Measurements from ENCODE around the gene FRAS1. TPM values are rescaled to one million over a fixed set of nuclear protein-coding genes. Genes with fewer than 3 reads are reported as not detected.

The FRAS1 gene
- total and polyA plus RNA-seq, 2 of the 8 experiments (the other 6 are each of a cell fraction or from before 2014, with no cell fraction given): 38.5 to 109 TPM

GRCh38 chr4:78186597-78187543, 129.7 kb downstream of the FRAS1 start (continued):
- TF ChIP-seq EP300 (IDR thresholded peaks at IDR 0.05; ENCODE audit: borderline replicate concordance in 1 of 2, low read depth in 2 of 2, low read length in 2 of 2) (no peak), TCF12 (IDR thresholded peaks at IDR 0.05; ENCODE audit: low read depth, low read length) (no peak), PHF8 (conservative IDR thresholded peaks at IDR 0.05; ENCODE audit: low read depth, low read length) (no peak), KDM1A (IDR thresholded peaks at IDR 0.05; ENCODE audit: borderline replicate concordance, low read length) (no peak), CHD2 (IDR thresholded peaks at IDR 0.05; ENCODE audit: low read length) (no peak), FOSL1 (IDR thresholded peaks at IDR 0.05; ENCODE audit: insufficient read depth, low read depth, low read length) (no peak), RAD21 (IDR thresholded peaks at IDR 0.05 in 1 of 2, conservative IDR thresholded peaks at IDR 0.05 in 1 of 2; ENCODE audit: low read depth in 2 of 2, low read length in 2 of 2) (no peak), TBP (IDR thresholded peaks at IDR 0.05; ENCODE audit: low read depth, low read length) (no peak)
- TF ChIP-seq, protein P1, sequence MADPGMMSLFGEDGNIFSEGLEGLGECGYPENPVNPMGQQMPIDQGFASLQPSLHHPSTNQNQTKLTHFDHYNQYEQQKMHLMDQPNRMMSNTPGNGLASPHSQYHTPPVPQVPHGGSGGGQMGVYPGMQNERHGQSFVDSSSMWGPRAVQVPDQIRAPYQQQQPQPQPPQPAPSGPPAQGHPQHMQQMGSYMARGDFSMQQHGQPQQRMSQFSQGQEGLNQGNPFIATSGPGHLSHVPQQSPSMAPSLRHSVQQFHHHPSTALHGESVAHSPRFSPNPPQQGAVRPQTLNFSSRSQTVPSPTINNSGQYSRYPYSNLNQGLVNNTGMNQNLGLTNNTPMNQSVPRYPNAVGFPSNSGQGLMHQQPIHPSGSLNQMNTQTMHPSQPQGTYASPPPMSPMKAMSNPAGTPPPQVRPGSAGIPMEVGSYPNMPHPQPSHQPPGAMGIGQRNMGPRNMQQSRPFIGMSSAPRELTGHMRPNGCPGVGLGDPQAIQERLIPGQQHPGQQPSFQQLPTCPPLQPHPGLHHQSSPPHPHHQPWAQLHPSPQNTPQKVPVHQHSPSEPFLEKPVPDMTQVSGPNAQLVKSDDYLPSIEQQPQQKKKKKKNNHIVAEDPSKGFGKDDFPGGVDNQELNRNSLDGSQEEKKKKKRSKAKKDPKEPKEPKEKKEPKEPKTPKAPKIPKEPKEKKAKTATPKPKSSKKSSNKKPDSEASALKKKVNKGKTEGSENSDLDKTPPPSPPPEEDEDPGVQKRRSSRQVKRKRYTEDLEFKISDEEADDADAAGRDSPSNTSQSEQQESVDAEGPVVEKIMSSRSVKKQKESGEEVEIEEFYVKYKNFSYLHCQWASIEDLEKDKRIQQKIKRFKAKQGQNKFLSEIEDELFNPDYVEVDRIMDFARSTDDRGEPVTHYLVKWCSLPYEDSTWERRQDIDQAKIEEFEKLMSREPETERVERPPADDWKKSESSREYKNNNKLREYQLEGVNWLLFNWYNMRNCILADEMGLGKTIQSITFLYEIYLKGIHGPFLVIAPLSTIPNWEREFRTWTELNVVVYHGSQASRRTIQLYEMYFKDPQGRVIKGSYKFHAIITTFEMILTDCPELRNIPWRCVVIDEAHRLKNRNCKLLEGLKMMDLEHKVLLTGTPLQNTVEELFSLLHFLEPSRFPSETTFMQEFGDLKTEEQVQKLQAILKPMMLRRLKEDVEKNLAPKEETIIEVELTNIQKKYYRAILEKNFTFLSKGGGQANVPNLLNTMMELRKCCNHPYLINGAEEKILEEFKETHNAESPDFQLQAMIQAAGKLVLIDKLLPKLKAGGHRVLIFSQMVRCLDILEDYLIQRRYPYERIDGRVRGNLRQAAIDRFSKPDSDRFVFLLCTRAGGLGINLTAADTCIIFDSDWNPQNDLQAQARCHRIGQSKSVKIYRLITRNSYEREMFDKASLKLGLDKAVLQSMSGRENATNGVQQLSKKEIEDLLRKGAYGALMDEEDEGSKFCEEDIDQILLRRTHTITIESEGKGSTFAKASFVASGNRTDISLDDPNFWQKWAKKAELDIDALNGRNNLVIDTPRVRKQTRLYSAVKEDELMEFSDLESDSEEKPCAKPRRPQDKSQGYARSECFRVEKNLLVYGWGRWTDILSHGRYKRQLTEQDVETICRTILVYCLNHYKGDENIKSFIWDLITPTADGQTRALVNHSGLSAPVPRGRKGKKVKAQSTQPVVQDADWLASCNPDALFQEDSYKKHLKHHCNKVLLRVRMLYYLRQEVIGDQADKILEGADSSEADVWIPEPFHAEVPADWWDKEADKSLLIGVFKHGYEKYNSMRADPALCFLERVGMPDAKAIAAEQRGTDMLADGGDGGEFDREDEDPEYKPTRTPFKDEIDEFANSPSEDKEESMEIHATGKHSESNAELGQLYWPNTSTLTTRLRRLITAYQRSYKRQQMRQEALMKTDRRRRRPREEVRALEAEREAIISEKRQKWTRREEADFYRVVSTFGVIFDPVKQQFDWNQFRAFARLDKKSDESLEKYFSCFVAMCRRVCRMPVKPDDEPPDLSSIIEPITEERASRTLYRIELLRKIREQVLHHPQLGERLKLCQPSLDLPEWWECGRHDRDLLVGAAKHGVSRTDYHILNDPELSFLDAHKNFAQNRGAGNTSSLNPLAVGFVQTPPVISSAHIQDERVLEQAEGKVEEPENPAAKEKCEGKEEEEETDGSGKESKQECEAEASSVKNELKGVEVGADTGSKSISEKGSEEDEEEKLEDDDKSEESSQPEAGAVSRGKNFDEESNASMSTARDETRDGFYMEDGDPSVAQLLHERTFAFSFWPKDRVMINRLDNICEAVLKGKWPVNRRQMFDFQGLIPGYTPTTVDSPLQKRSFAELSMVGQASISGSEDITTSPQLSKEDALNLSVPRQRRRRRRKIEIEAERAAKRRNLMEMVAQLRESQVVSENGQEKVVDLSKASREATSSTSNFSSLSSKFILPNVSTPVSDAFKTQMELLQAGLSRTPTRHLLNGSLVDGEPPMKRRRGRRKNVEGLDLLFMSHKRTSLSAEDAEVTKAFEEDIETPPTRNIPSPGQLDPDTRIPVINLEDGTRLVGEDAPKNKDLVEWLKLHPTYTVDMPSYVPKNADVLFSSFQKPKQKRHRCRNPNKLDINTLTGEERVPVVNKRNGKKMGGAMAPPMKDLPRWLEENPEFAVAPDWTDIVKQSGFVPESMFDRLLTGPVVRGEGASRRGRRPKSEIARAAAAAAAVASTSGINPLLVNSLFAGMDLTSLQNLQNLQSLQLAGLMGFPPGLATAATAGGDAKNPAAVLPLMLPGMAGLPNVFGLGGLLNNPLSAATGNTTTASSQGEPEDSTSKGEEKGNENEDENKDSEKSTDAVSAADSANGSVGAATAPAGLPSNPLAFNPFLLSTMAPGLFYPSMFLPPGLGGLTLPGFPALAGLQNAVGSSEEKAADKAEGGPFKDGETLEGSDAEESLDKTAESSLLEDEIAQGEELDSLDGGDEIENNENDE (IDR thresholded peaks at IDR 0.05; ENCODE audit: insufficient replicate concordance, low read length): no peak

Data from H1 (cell line).